Natural killer cell (primary cell): ENCODE results near the gene SPTLC1. TPM values are rescaled to one million over a fixed set of nuclear protein-coding genes. Genes with fewer than 3 reads are reported as not detected.

Experiments used
- ATAC-seq, 3 donors: fragments of 150-1000 bp in 2 of 3; fragments of 200-7000 bp in 1 of 3; cut with Tn5 transposase; 1 replicate in 1 of 3; 2 replicates in 2 of 3; pipeline ENCODE4 v1.10.0; 2021; ENCODE audit warnings: mild to moderate bottlenecking in 2 of 3, moderate library complexity in 2 of 3
- DNase-seq, 2 donors: peaks; one replicate each; pipeline versions ENCODE4 v3.0.0 to v3.0.0-alpha.2; 2013 to 2021; ENCODE audit warnings: mixed read lengths in 1 of 2
- H3K27ac ChIP-seq: one replicate; pipeline ENCODE4 v1.5.1; 2013; ENCODE audit warnings: mild to moderate bottlenecking, low read length
- H3K27me3 ChIP-seq: one replicate; pipeline ENCODE4 v1.6.1; 2013; ENCODE audit warnings: low read length; ENCODE audit not compliant: control insufficient read depth, insufficient read depth
- H3K36me3 ChIP-seq: one replicate; pipeline ENCODE4 v1.6.1; 2013; ENCODE audit warnings: low read length; ENCODE audit not compliant: control insufficient read depth, insufficient read depth
- H3K4me1 ChIP-seq: one replicate; pipeline ENCODE4 v1.6.1; 2013; ENCODE audit warnings: low read length; ENCODE audit not compliant: control insufficient read depth, insufficient read depth
- H3K4me3 ChIP-seq: one replicate; pipeline ENCODE4 v1.5.1; 2013; ENCODE audit warnings: low read length
- H3K9me3 ChIP-seq: one replicate; pipeline ENCODE4 v1.6.1; 2013; ENCODE audit warnings: low read length; ENCODE audit not compliant: control insufficient read depth, insufficient read depth
- H3K27ac Mint-ChIP-seq, 2 donors: one replicate each; pipeline ENCODE4 v1.8.0; 2022; ENCODE audit warnings: mild to moderate bottlenecking in 2 of 2, mixed read lengths in 2 of 2, moderate library complexity in 1 of 2
- H3K27me3 Mint-ChIP-seq, 2 donors: one replicate each; pipeline ENCODE4 v1.8.0; 2022; ENCODE audit warnings: low read depth in 2 of 2, mixed read lengths in 2 of 2
- H3K36me3 Mint-ChIP-seq: one replicate; pipeline ENCODE4 v1.8.0; 2022; ENCODE audit warnings: mixed read lengths
- H3K4me1 Mint-ChIP-seq, 2 donors: one replicate each; pipeline ENCODE4 v1.8.0; 2022; ENCODE audit warnings: mixed read lengths in 2 of 2
- H3K4me3 Mint-ChIP-seq: one replicate; pipeline ENCODE4 v1.8.0; 2022; ENCODE audit warnings: mild to moderate bottlenecking, moderate library complexity, mixed read lengths
- H3K9me3 Mint-ChIP-seq, 2 donors: one replicate each; pipeline ENCODE4 v1.8.0; 2022; ENCODE audit warnings: mixed read lengths in 2 of 2
- WGBS: methylation state at CpG from one replicate; pipeline ENCODE4 v1.1.7; 2013; ENCODE audit warnings: missing lambda C conversion rate; ENCODE audit not compliant: insufficient coverage; 5-methylcytosine and 5-hydroxymethylcytosine counted together
- intact Hi-C: fragments of 100-400 bp; cut with micrococcal nuclease; formaldehyde crosslinking; loops from one replicate; pipeline ENCODE4 v1.14.2; 2022
- total RNA-seq, 4 donors: library from RNA; stranded (reverse); fragments of 120-200 nt in 1 of 4; gene quantifications; one replicate each; pipeline versions ENCODE4 v1.2.3 to v1.2.4, GENCODE V29; 2013 to 2022
- TF ChIP-seq, protein P1 (sequence below): fragments of 200-600 bp; IDR thresholded peaks from one replicate; pipeline ENCODE4 v1.8.0; 2022; ENCODE audit warnings: antibody characterized with exemption

Gene SPTLC1
- total RNA-seq, 3 donors from 2014 or later (not counting 1 experiment from before 2014, with no cell fraction given): 45.6 to 59.3 (median 47.8) TPM

- Histone ChIP-seq H3K36me3 (peaks cover 4% of the 10 kb centered on the region), H3K4me3 (no peak overlapping the region), H3K27me3 (no peaks in the 10 kb centered on the region), H3K9me3 (no peaks in the 10 kb centered on the region), H3K4me1 (no peaks in the 10 kb centered on the region), H3K27ac (no peak overlapping the region)
- 98% methylated on average over 5 of the region's 5 CpGs for WGBS
- no peaks in the 10 kb centered on the region for H3K36me3 Mint-ChIP-seq
- H3K4me3 Mint-ChIP-seq: peak overlapping the region; percentile 6
- intact Hi-C loops: no loop called here
- ATAC-seq (no peak), DNase-seq (no peak)
- no peak overlapping the region for H3K27ac Mint-ChIP-seq
- no peaks in the 10 kb centered on the region for H3K27me3 Mint-ChIP-seq
- TF ChIP-seq, protein P1, sequence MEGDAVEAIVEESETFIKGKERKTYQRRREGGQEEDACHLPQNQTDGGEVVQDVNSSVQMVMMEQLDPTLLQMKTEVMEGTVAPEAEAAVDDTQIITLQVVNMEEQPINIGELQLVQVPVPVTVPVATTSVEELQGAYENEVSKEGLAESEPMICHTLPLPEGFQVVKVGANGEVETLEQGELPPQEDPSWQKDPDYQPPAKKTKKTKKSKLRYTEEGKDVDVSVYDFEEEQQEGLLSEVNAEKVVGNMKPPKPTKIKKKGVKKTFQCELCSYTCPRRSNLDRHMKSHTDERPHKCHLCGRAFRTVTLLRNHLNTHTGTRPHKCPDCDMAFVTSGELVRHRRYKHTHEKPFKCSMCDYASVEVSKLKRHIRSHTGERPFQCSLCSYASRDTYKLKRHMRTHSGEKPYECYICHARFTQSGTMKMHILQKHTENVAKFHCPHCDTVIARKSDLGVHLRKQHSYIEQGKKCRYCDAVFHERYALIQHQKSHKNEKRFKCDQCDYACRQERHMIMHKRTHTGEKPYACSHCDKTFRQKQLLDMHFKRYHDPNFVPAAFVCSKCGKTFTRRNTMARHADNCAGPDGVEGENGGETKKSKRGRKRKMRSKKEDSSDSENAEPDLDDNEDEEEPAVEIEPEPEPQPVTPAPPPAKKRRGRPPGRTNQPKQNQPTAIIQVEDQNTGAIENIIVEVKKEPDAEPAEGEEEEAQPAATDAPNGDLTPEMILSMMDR: no peak
- H3K4me1 Mint-ChIP-seq: peaks cover 24 to 34% of the 10 kb centered on the region in 2 donors
- no peaks in the 10 kb centered on the region for H3K9me3 Mint-ChIP-seq
Measured at GRCh38 chr9:92100237-92100911, 14.8 kb downstream of the SPTLC1 start.

DNA sequence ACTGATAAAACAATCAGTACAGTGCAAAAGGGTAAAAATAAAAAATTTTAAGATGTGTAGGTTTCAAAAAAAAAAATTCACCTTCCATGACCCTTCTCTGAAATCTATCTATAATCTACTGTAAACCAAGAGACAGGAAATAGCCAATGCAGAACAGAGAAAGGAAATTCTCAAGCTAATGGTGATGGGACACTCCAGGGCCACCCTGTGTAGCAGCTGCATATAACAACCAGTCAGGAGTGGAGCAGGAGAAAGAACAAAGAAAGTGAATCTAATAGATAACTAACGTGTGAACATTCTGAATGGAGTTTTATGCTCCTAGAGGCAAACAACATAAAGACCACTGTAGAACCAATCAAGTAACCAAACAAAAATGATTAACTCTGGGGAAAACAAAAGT lies 16.6 kb downstream of the SPTLC1 start:
- H3K27ac Mint-ChIP-seq: peak overlapping the region; percentile 49 to 59

GRCh38 chr9:92097997-92098482 lies 17.2 kb downstream of the SPTLC1 start:
- peaks cover 4% of the 10 kb centered on the region for H3K36me3 ChIP-seq
- Mint-ChIP-seq H3K27me3 (no peaks in the 10 kb centered on the region), H3K36me3 (no peaks in the 10 kb centered on the region), H3K4me3 (peak overlapping the region; percentile 78), H3K4me1 (peaks cover 41 to 54% of the 10 kb centered on the region in 2 donors), H3K9me3 (no peaks in the 10 kb centered on the region), H3K27ac (peak overlapping the region; percentile 49 to 59)
- H3K27ac ChIP-seq: no peak overlapping the region
- H3K4me1 ChIP-seq: no peaks in the 10 kb centered on the region
- no peaks in the 10 kb centered on the region for H3K27me3 ChIP-seq
- no peak overlapping the region for H3K4me3 ChIP-seq
- H3K9me3 ChIP-seq: no peaks in the 10 kb centered on the region
- peak; percentile 44 to 65 for DNase-seq
- TF ChIP-seq, protein P1: no peak
- ATAC-seq: peak; percentile 68 to 77 (median 71)
- WGBS: 86% methylated on average over 26 of the region's 26 CpGs
- intact Hi-C loops: no loop called here

More for the DNA sequence above, 16.6 kb downstream of the SPTLC1 start:
- intact Hi-C loops: no loop called here
- no CpG with 5 or more reads among the region's 1 CpG for WGBS
- peaks cover 41 to 51% of the 10 kb centered on the region in 2 donors for H3K4me1 Mint-ChIP-seq
- H3K4me3 Mint-ChIP-seq: peak overlapping the region; percentile 78
- no peaks in the 10 kb centered on the region for H3K9me3 Mint-ChIP-seq
- H3K36me3 Mint-ChIP-seq: no peaks in the 10 kb centered on the region
- Histone ChIP-seq H3K9me3 (no peaks in the 10 kb centered on the region), H3K4me1 (no peaks in the 10 kb centered on the region), H3K27ac (no peak overlapping the region), H3K36me3 (peaks cover 6% of the 10 kb centered on the region), H3K27me3 (no peaks in the 10 kb centered on the region), H3K4me3 (no peak overlapping the region)
- DNase-seq: no peak
- ATAC-seq: peak in 2 of 3 donors; percentile 52 to 61
- no peaks in the 10 kb centered on the region for H3K27me3 Mint-ChIP-seq
- TF ChIP-seq, protein P1: no peak
